Jurkat, Clone E6-1 (cell line): ENCODE data around the gene VGLL4. TPM values are rescaled to one million over a fixed set of nuclear protein-coding genes. Genes with fewer than 3 reads are reported as not detected.
"Not testable (repeated sequence)": the region's sequence is repeated elsewhere in the genome, so short reads cannot be mapped to it uniquely, and the experiment has no call there.

Experiments
- DNase-seq: peaks from one replicate; pipeline ENCODE4 v3.0.0-alpha.2; 2011; ENCODE audit warnings: low read depth, low spot score
- H3K4me3 ChIP-seq: 2 replicates; pipeline ENCODE4 v1.5.1; 2011; ENCODE audit warnings: mild to moderate bottlenecking, low read length, control low read depth, moderate library complexity
- polyA plus RNA-seq: library from polyadenylated mRNA; unstranded; fragments of >200 nt; gene quantifications from one replicate; pipeline ENCODE4 v1.2.1, GENCODE V29; 2012; ENCODE audit warnings: missing spikeins; ENCODE audit not compliant: insufficient read length, insufficient read depth

VGLL4 gene
- polyA plus RNA-seq = 30.2 TPM

GRCh38 chr3:11643605-11644087, at the start of gene VGLL4:
TSS of gene VGLL4 (minus strand) at chr3:11643915. CDS start at chr3:11643518, 397 bp downstream.
- peak within 1 kb of the TSS; percentile 98 for H3K4me3 ChIP-seq
- DNase-seq = peak; percentile 90

GRCh38 chr3:11692532-11692813, 48.8 kb upstream of the VGLL4 start:
- DNase-seq = no peak
- no peak overlapping the region for H3K4me3 ChIP-seq

GRCh38 chr3:11691767-11692531, 48.2 kb upstream of the VGLL4 start:
- no peak for DNase-seq
- H3K4me3 ChIP-seq = no peak overlapping the region

- DNase-seq = no peak
These were observed 47.4 kb upstream of the VGLL4 start for GRCh38 chr3:11690863-11691766.

GRCh38 chr3:11689749-11690148, 46.0 kb upstream of the VGLL4 start:
- no peak for DNase-seq
- H3K4me3 ChIP-seq = no peak overlapping the region

More at GRCh38 chr3:11690863-11691766, 47.4 kb upstream of the VGLL4 start:
- H3K4me3 ChIP-seq = no peak overlapping the region

GRCh38 chr3:11684980-11685379, 41.3 kb upstream of the VGLL4 start:
- not testable (repeated sequence) for DNase-seq, H3K4me3 ChIP-seq

- no peak overlapping the region for H3K4me3 ChIP-seq
- DNase-seq = no peak
These were observed 36.8 kb upstream of the VGLL4 start for GRCh38 chr3:11680509-11680908.

GRCh38 chr3:11679964-11680363, 36.2 kb upstream of the VGLL4 start:
- no peak for DNase-seq
- no peak overlapping the region for H3K4me3 ChIP-seq

- DNase-seq = no peak
- H3K4me3 ChIP-seq = no peak overlapping the region
These were observed 28.6 kb upstream of the VGLL4 start for GRCh38 chr3:11672363-11672762.

GRCh38 chr3:11671648-11672100, 28.0 kb upstream of the VGLL4 start:
- no peak for DNase-seq
- H3K4me3 ChIP-seq = no peak overlapping the region

- H3K4me3 ChIP-seq = no peak overlapping the region
- DNase-seq = no peak
These were observed 24.8 kb upstream of the VGLL4 start for GRCh38 chr3:11668243-11669235.

GRCh38 chr3:11665331-11665730, 21.6 kb upstream of the VGLL4 start:
- no peak for DNase-seq

GRCh38 chr3:11662392-11662990, 18.8 kb upstream of the VGLL4 start:
- no peak for DNase-seq
- no peak overlapping the region for H3K4me3 ChIP-seq

More at GRCh38 chr3:11665331-11665730, 21.6 kb upstream of the VGLL4 start:
- H3K4me3 ChIP-seq = no peak overlapping the region

- no peak overlapping the region for H3K4me3 ChIP-seq
- DNase-seq = no peak
These were observed 18.1 kb upstream of the VGLL4 start for GRCh38 chr3:11661827-11662226.

GRCh38 chr3:11661052-11661656, 17.4 kb upstream of the VGLL4 start:
- H3K4me3 ChIP-seq = no peak overlapping the region
- DNase-seq = no peak

GRCh38 chr3:11660242-11660641, 16.5 kb upstream of the VGLL4 start:
- no peak for DNase-seq
- H3K4me3 ChIP-seq = no peak overlapping the region

- DNase-seq = no peak
- H3K4me3 ChIP-seq = no peak overlapping the region
These were observed 14.5 kb upstream of the VGLL4 start for GRCh38 chr3:11658180-11658579.
